ENCODE data around the gene CMKLR1.

Gene CMKLR1

DNA sequence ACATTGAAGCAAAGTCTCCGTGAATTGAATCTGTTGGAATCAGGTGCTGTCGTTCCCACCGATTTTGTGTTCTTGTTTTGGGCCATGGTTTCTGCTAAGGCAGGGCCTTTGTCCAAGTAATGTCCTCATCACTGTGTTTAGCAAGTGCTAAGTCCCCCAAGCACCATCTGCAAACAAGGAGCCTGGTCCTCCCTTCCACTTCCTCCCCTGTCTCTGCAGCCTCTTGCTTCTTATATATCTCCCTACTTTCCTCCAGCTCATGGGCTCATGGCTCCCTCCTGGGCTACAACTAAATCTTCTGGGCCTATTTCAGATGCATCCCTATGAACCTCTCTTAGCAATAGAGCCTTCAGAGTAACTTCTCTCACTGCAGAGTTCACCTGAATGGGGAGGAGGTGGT, 25.8 kb upstream of the CMKLR1 start:
- TF ChIP-seq CTCF (conservative IDR thresholded peaks at IDR 0.05; ENCODE audit: low read depth) = no peak
- DNase-seq (ENCODE audit: low spot score) = no peak
- H3K27ac ChIP-seq = no peak overlapping the region
- ChIA-PET CTCF (no interaction called here), POLR2A (ENCODE audit: low non-redundant PET) (no interaction called here)

GRCh38 chr12:108363565-108363964, 24.5 kb upstream of the CMKLR1 start:
- POLR2A ChIA-PET (ENCODE audit: low non-redundant PET) = no interaction called here
- TF ChIP-seq CTCF (conservative IDR thresholded peaks at IDR 0.05; ENCODE audit: low read depth) = no peak
- CTCF ChIA-PET = no interaction called here
- DNase-seq (ENCODE audit: low spot score) = no peak
- H3K27ac ChIP-seq = no peak overlapping the region

GRCh38 chr12:108363165-108363564, 24.1 kb upstream of the CMKLR1 start:
- no peak for DNase-seq (ENCODE audit: low spot score)
- CTCF ChIA-PET = no interaction called here
- POLR2A ChIA-PET (ENCODE audit: low non-redundant PET) = no interaction called here
- H3K27ac ChIP-seq = no peak overlapping the region
- no peak for TF ChIP-seq CTCF (conservative IDR thresholded peaks at IDR 0.05; ENCODE audit: low read depth)

- no peak for TF ChIP-seq CTCF (conservative IDR thresholded peaks at IDR 0.05; ENCODE audit: low read depth)
- ChIA-PET CTCF (no interaction called here), POLR2A (ENCODE audit: low non-redundant PET) (no interaction called here)
- DNase-seq (ENCODE audit: low spot score) = no peak
- H3K27ac ChIP-seq = no peak overlapping the region
These were observed 22.5 kb upstream of the CMKLR1 start for GRCh38 chr12:108361606-108362005.

GRCh38 chr12:108360487-108360886, 21.4 kb upstream of the CMKLR1 start:
- ChIA-PET CTCF (no interaction called here), POLR2A (ENCODE audit: low non-redundant PET) (no interaction called here)
- TF ChIP-seq CTCF (conservative IDR thresholded peaks at IDR 0.05; ENCODE audit: low read depth) = no peak
- no peak overlapping the region for H3K27ac ChIP-seq
- DNase-seq (ENCODE audit: low spot score) = no peak

GRCh38 chr12:108360057-108360456, 20.9 kb upstream of the CMKLR1 start:
- POLR2A ChIA-PET (ENCODE audit: low non-redundant PET) = no interaction called here
- no peak for TF ChIP-seq CTCF (conservative IDR thresholded peaks at IDR 0.05; ENCODE audit: low read depth)
- no peak for DNase-seq (ENCODE audit: low spot score)
- CTCF ChIA-PET = no interaction called here
- no peak overlapping the region for H3K27ac ChIP-seq

GRCh38 chr12:108358580-108358965, 19.5 kb upstream of the CMKLR1 start:
- no peak for DNase-seq (ENCODE audit: low spot score)
- H3K27ac ChIP-seq = no peak overlapping the region
- TF ChIP-seq CTCF (conservative IDR thresholded peaks at IDR 0.05; ENCODE audit: low read depth) = no peak
- POLR2A ChIA-PET (ENCODE audit: low non-redundant PET) = no interaction called here
- CTCF ChIA-PET = no interaction called here
